ENCODE data around the gene MRPL16.

DNA sequence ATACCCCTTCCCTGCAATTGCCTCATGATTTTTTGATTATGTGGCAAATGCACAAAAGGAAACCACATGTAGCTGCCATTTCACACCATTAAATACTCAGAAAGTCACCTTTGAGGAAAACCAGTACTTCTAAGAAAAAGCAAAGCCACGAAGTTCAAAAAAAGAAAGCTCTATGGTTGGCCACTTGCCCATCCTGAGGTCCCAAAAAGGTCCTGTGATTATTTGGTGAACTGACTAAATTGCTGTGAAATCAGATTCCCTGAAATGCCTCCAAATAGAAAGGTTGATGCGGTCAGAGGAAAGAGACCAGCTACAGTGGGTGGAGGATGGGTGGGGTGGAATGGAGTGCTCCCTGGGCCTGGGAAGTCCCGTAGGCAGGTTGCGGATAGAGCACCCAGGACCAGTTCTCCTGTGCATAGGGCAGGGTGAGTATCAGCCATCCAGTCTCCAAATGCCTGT, 26.9 kb downstream of the MRPL16 start:
- TF ChIP-seq, protein P1, sequence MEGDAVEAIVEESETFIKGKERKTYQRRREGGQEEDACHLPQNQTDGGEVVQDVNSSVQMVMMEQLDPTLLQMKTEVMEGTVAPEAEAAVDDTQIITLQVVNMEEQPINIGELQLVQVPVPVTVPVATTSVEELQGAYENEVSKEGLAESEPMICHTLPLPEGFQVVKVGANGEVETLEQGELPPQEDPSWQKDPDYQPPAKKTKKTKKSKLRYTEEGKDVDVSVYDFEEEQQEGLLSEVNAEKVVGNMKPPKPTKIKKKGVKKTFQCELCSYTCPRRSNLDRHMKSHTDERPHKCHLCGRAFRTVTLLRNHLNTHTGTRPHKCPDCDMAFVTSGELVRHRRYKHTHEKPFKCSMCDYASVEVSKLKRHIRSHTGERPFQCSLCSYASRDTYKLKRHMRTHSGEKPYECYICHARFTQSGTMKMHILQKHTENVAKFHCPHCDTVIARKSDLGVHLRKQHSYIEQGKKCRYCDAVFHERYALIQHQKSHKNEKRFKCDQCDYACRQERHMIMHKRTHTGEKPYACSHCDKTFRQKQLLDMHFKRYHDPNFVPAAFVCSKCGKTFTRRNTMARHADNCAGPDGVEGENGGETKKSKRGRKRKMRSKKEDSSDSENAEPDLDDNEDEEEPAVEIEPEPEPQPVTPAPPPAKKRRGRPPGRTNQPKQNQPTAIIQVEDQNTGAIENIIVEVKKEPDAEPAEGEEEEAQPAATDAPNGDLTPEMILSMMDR (conservative IDR thresholded peaks at IDR 0.05): no peak
- no peak for TF ChIP-seq ZFX (IDR thresholded peaks at IDR 0.05)
